Astrocyte of the hippocampus (primary cell): ENCODE measurements around the gene DALRD3.

ENCODE experiments used
- DNase-seq: peaks from one replicate; pipeline ENCODE4 v3.0.0; 2011; ENCODE audit warnings: low read depth, low spot score

DALRD3 gene

GRCh38 chr3:49005998-49006397, 12.4 kb downstream of the DALRD3 start:
- DNase-seq, result no peak

- DNase-seq, result no peak
Observed at GRCh38 chr3:49005303-49005680, 13.1 kb downstream of the DALRD3 start.

- no peak for DNase-seq
Observed at GRCh38 chr3:49004352-49005302, 13.8 kb downstream of the DALRD3 start.

- DNase-seq, result no peak
Observed at GRCh38 chr3:49001155-49001554, 17.2 kb downstream of the DALRD3 start.

- DNase-seq, result no peak
Observed at GRCh38 chr3:48999085-48999858, 19.1 kb downstream of the DALRD3 start.

GRCh38 chr3:48997714-48998637, 20.4 kb downstream of the DALRD3 start:
- DNase-seq, result no peak

GRCh38 chr3:48997102-48997635, 21.2 kb downstream of the DALRD3 start:
- DNase-seq, result no peak

- no peak for DNase-seq
Observed at GRCh38 chr3:48996640-48997039, 21.7 kb downstream of the DALRD3 start.

GRCh38 chr3:48993834-48994233, 24.5 kb downstream of the DALRD3 start:
- no peak for DNase-seq

GRCh38 chr3:48991851-48992545, 26.4 kb downstream of the DALRD3 start:
- DNase-seq, result no peak

- DNase-seq, result peak; percentile 61
Observed at GRCh38 chr3:48990636-48991469, 27.5 kb downstream of the DALRD3 start.

- peak; percentile 98 for DNase-seq
Observed at GRCh38 chr3:48989796-48990635, 28.4 kb downstream of the DALRD3 start, which contains the start of gene P4HTM. TSS of gene P4HTM (plus strand) at chr3:48990241. CDS start at chr3:48990257, 16 bp downstream.

- no peak for DNase-seq
Observed at GRCh38 chr3:48989126-48989795, 29.1 kb downstream of the DALRD3 start.

GRCh38 chr3:48985831-48986376, 32.5 kb downstream of the DALRD3 start:
- DNase-seq, result no peak

- no peak for DNase-seq
Observed at GRCh38 chr3:48984663-48985062, 33.7 kb downstream of the DALRD3 start.

GRCh38 chr3:48983096-48983495, 35.3 kb downstream of the DALRD3 start:
- no peak for DNase-seq

- no peak for DNase-seq
Observed at GRCh38 chr3:48982686-48983085, 35.7 kb downstream of the DALRD3 start.

GRCh38 chr3:48982016-48982415, 36.4 kb downstream of the DALRD3 start:
- DNase-seq, result no peak
